KMS-11 (cell line): Measurements from ENCODE around the gene UBE2O.

Experiments used
- H2AFZ ChIP-seq: fragments of 200-600 bp; sonication (generic); 2 replicates; pipeline ENCODE4 v1.6.1; 2016; ENCODE audit warnings: antibody characterized with exemption, mixed run types, low read depth
- H3K27ac ChIP-seq: fragments of 200-600 bp; sonication (generic); 2 replicates; pipeline ENCODE4 v1.6.1; 2016; ENCODE audit warnings: mild to moderate bottlenecking, mixed run types
- H3K27me3 ChIP-seq: fragments of 200-600 bp; sonication (generic); 2 replicates; pipeline ENCODE4 v1.6.1; 2017; ENCODE audit warnings: mild to moderate bottlenecking, low read depth, mixed run types, moderate library complexity; ENCODE audit not compliant: insufficient read depth
- H3K36me3 ChIP-seq: fragments of 200-600 bp; sonication (generic); 2 replicates; pipeline ENCODE4 v1.6.1; 2017; ENCODE audit warnings: mild to moderate bottlenecking, mixed run types; ENCODE audit not compliant: insufficient read depth
- H3K4me1 ChIP-seq: fragments of 200-600 bp; sonication (generic); 2 replicates; pipeline ENCODE4 v1.6.1; 2016; ENCODE audit warnings: mild to moderate bottlenecking, low read depth, mixed run types; ENCODE audit not compliant: poor library complexity, severe bottlenecking
- H3K4me2 ChIP-seq: fragments of 200-600 bp; sonication (generic); 2 replicates; pipeline ENCODE4 v1.7.0; 2016; ENCODE audit warnings: mild to moderate bottlenecking, mixed run types
- H3K4me3 ChIP-seq: fragments of 200-600 bp; sonication (generic); IDR thresholded peaks from 2 replicates; pipeline ENCODE4 v1.6.1; 2017; ENCODE audit warnings: low read depth, low read length, mixed read lengths; ENCODE audit not compliant: insufficient read depth
- H3K79me2 ChIP-seq: fragments of 200-600 bp; sonication (generic); 2 replicates; pipeline ENCODE4 v1.6.1; 2016; ENCODE audit warnings: low read depth, mixed run types; ENCODE audit not compliant: insufficient read depth
- H3K9ac ChIP-seq: fragments of 200-600 bp; sonication (generic); 2 replicates; pipeline ENCODE4 v1.6.1; 2016; ENCODE audit warnings: mild to moderate bottlenecking, mixed run types
- H4K20me1 ChIP-seq: fragments of 200-600 bp; sonication (generic); 2 replicates; pipeline ENCODE4 v1.6.1; 2016; ENCODE audit warnings: mild to moderate bottlenecking, mixed run types; ENCODE audit not compliant: insufficient read depth
- TF ChIP-seq, protein P1 (sequence below): fragments of 200-600 bp; sonication (generic); conservative IDR thresholded peaks from 2 replicates; pipeline ENCODE4 v1.6.1; 2017; ENCODE audit warnings: low read depth, mild to moderate bottlenecking, antibody characterized with exemption, low read length, moderate library complexity, mixed read lengths

Gene UBE2O

DNA sequence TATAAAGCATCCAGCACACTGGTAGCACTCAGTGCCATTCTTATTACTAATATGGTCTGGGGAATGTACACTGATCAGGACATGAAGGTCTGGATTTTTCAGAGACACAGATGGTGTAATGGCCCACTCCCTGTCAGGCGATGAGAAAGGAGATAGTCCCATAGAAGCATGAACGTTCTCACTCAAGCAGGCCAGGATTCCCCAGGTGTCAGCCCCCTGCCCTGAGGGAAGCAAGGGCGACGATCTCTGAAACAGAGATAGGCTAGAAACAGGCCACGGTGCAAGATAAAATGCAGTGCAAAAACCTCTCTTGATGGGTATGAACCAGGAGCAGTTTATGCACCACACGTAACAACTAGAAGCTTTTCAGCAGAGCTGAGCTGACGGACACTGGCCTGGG, 109.8 kb downstream of the UBE2O start:
- H3K27ac ChIP-seq, result no peak overlapping the region
- no peaks in the 10 kb centered on the region for H3K27me3 ChIP-seq
- no peak overlapping the region for H3K9ac ChIP-seq
- TF ChIP-seq, protein P1, sequence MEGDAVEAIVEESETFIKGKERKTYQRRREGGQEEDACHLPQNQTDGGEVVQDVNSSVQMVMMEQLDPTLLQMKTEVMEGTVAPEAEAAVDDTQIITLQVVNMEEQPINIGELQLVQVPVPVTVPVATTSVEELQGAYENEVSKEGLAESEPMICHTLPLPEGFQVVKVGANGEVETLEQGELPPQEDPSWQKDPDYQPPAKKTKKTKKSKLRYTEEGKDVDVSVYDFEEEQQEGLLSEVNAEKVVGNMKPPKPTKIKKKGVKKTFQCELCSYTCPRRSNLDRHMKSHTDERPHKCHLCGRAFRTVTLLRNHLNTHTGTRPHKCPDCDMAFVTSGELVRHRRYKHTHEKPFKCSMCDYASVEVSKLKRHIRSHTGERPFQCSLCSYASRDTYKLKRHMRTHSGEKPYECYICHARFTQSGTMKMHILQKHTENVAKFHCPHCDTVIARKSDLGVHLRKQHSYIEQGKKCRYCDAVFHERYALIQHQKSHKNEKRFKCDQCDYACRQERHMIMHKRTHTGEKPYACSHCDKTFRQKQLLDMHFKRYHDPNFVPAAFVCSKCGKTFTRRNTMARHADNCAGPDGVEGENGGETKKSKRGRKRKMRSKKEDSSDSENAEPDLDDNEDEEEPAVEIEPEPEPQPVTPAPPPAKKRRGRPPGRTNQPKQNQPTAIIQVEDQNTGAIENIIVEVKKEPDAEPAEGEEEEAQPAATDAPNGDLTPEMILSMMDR, result no peak
- no peak overlapping the region for H3K4me2 ChIP-seq
- peaks cover 9% of the 10 kb centered on the region for H3K4me1 ChIP-seq
- H4K20me1 ChIP-seq, result no peaks in the 10 kb centered on the region
- H2AFZ ChIP-seq, result no peak overlapping the region
- no peak overlapping the region for H3K4me3 ChIP-seq
- peaks cover 3% of the 10 kb centered on the region; the same call in 1 of the 2 replicates for H3K36me3 ChIP-seq
- H3K79me2 ChIP-seq, result no peaks in the 10 kb centered on the region

DNA sequence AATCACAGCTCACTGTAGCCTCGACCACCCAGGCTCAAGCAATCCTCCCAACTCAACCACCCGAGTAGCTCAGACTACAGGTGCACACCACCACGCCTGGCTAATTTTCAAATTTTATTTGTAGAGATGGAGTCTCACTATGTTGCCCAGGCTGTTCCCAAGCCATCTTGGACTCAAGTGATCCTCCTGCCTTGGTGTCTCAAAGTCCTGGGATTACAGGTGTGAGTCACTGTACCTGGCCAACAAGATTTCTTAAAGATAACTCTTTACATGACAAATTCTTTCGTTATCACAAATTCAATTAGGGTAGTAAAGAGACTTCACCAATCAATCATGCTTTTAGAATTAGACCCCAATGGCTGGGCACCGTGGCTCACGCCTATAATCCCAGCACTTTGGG, 111.7 kb downstream of the UBE2O start:
- Histone ChIP-seq H3K4me2 (no peak overlapping the region), H3K79me2 (no peaks in the 10 kb centered on the region), H3K27ac (no peak overlapping the region), H3K36me3 (no peaks in the 10 kb centered on the region), H4K20me1 (no peaks in the 10 kb centered on the region), H3K4me3 (no peak overlapping the region), H3K27me3 (no peaks in the 10 kb centered on the region), H3K9ac (no peak overlapping the region), H2AFZ (no peak overlapping the region), H3K4me1 (peaks cover 16% of the 10 kb centered on the region)
- TF ChIP-seq, protein P1, result no peak
